IgD-negative memory B cell (primary cell): ENCODE results near the gene PXT1. TPM values are rescaled to one million over a fixed set of nuclear protein-coding genes. Genes with fewer than 3 reads are reported as not detected.

ENCODE experiments used
- H3K27ac Mint-ChIP-seq, 3 donors: one replicate each; pipeline ENCODE4 v1.8.0; 2020 to 2022; ENCODE audit warnings: mild to moderate bottlenecking in 3 of 3, mixed read lengths in 3 of 3, moderate library complexity in 1 of 3
- H3K27me3 Mint-ChIP-seq: one replicate; pipeline ENCODE4 v1.8.0; 2021; ENCODE audit warnings: mixed read lengths
- H3K36me3 Mint-ChIP-seq: one replicate; pipeline ENCODE4 v1.8.0; 2020; ENCODE audit warnings: mild to moderate bottlenecking, mixed read lengths
- H3K4me1 Mint-ChIP-seq, 3 donors: one replicate each; pipeline ENCODE4 v1.8.0; 2020 to 2022; ENCODE audit warnings: mixed read lengths in 3 of 3, mild to moderate bottlenecking in 1 of 3
- H3K4me3 Mint-ChIP-seq, 4 donors: one replicate each; pipeline ENCODE4 v1.8.0; 2020 to 2022; ENCODE audit warnings: mild to moderate bottlenecking in 4 of 4, mixed read lengths in 4 of 4, moderate library complexity in 3 of 4
- H3K9me3 Mint-ChIP-seq, 3 donors: one replicate each; pipeline ENCODE4 v1.8.0; 2020 to 2021; ENCODE audit warnings: mixed read lengths in 3 of 3, mild to moderate bottlenecking in 1 of 3
- polyA plus RNA-seq: library from polyadenylated mRNA; unstranded; fragments of 300-500 nt; fragmentation: Illumina TruSeq; gene quantifications from one replicate; pipeline ENCODE4 v1.2.3, GENCODE V29; 2021

Gene PXT1
- polyA plus RNA-seq, 1 donor from 2014 or later = not detected

DNA sequence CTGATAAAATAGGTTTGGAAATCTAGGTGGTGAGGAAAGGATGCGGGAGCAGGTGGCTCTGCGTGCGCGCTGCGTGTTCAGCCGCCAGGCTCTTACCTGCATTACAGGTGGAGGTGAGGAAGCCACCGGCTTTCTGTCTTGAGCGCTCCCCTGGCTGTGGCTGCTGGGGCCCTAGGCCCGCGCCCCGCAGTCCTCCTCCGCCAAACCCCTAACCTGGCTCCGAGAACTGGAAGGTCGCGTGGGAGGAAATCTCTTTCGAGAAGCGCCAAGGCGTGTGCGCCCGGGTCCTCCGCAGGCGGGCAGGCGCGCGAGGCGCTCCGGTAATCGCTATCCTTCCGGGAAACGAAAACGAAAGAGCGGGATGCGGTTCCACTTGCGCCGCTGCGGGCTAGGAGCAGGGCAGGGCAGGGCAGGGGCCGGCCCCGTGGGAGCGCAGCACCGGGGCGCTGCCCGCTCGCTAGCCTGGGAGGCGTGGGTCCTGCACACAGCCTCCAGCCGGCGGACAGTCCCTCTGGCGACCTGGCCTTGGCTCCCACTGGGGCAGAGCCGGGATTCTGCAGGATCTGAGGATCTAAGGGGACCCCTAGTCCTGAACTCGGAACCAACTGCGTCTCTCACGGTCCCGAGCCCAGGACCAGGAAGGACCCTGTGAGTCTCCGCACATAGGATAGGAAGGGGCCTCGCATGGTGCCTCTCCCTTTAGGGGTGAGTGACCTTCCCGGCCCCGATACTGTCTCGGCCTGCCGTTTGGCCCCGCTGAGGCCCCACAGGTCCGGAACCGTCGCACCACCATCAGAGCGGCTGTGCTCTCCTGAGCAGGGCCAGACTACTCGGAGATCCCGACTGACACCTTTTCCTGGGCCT lies 55.0 kb downstream of the PXT1 start, which contains the start of gene ETV7:
TSS of gene ETV7 (minus strand) at position 230 of the 864 bp plus-strand sequence. CDS start at position 102, 128 bp downstream.
- H3K36me3 Mint-ChIP-seq = no peaks in the 10 kb centered on the region
- H3K27ac Mint-ChIP-seq = peak within 1 kb of the TSS; percentile 16 to 71 (median 27)
- H3K27me3 Mint-ChIP-seq = peaks cover 20% of the 10 kb centered on the region
- H3K9me3 Mint-ChIP-seq = no peaks in the 10 kb centered on the region
- H3K4me1 Mint-ChIP-seq = peaks cover 8 to 25% (median 21%) of the 10 kb centered on the region in 3 donors
- peak within 1 kb of the TSS; percentile 92 to 99 (median 94) for H3K4me3 Mint-ChIP-seq

GRCh38 chr6:36386495-36387439 lies 55.9 kb downstream of the PXT1 start:
- H3K27ac Mint-ChIP-seq = peak overlapping the region; percentile 16 to 71 (median 27)
- peaks cover 18% of the 10 kb centered on the region for H3K27me3 Mint-ChIP-seq
- H3K4me3 Mint-ChIP-seq = peak overlapping the region; percentile 92 to 99 (median 94)
- peaks cover 13 to 33% (median 21%) of the 10 kb centered on the region in 3 donors for H3K4me1 Mint-ChIP-seq
- H3K36me3 Mint-ChIP-seq = no peaks in the 10 kb centered on the region
- no peaks in the 10 kb centered on the region for H3K9me3 Mint-ChIP-seq

DNA sequence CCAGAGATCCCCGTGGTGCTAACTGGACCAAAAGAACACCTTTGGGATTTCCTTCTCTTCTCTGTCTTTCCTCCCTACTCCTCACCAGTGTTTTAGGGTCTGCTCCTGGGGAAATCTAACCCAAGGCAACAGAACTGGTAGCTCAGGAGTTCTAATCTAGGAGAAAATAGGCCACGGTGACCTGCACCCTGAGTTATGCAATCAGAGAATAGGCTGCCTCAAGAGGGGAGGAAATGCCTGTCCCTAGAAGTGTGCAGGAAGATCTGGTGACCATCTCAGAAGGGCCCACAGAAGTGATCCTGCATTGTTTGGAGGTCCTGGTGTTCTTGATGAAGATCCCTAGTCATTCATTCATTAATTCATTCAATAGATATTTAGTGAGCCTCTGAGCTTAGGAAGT lies 58.6 kb downstream of the PXT1 start:
- Mint-ChIP-seq H3K36me3 (no peaks in the 10 kb centered on the region), H3K27ac (no peak overlapping the region), H3K9me3 (no peaks in the 10 kb centered on the region), H3K4me3 (peak overlapping the region in 1 of 4 donors; percentile 30), H3K27me3 (peaks cover 14% of the 10 kb centered on the region), H3K4me1 (peaks cover 13 to 32% (median 23%) of the 10 kb centered on the region in 3 donors)

DNA sequence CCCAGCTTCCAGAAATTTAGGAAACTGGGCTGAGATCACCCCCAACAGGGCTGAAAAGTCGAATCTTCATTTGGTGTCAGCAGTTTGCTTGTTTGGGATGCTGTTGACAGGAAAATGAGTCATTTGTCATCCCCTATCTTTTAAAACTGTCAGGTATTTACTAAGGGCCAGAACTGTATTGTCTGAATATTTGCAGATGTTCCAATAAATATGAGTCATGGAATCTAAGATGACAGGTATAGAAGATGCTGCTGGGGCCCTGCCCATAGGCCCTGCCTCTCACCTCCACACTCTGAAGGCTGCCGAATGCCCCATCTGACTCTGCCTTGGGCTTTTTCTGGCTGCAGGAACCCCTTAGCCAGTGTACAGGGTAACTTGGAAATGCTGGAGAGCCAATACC lies 59.0 kb downstream of the PXT1 start:
- H3K9me3 Mint-ChIP-seq = no peaks in the 10 kb centered on the region
- no peak overlapping the region for H3K27ac Mint-ChIP-seq
- H3K4me3 Mint-ChIP-seq = peak overlapping the region in 1 of 4 donors; percentile 30
- peaks cover 14% of the 10 kb centered on the region for H3K27me3 Mint-ChIP-seq
- H3K36me3 Mint-ChIP-seq = no peaks in the 10 kb centered on the region
- peaks cover 13 to 37% (median 27%) of the 10 kb centered on the region in 3 donors for H3K4me1 Mint-ChIP-seq

- Mint-ChIP-seq H3K27me3 (peaks cover 8% of the 10 kb centered on the region), H3K4me3 (peak overlapping the region in 3 of 4 donors; percentile 69 to 86 (median 71)), H3K27ac (peak overlapping the region in 2 of 3 donors; percentile 1 to 94), H3K36me3 (no peaks in the 10 kb centered on the region), H3K9me3 (no peaks in the 10 kb centered on the region), H3K4me1 (peaks cover 16 to 36% (median 33%) of the 10 kb centered on the region in 3 donors)
These were observed 59.7 kb downstream of the PXT1 start for GRCh38 chr6:36382976-36383375.

DNA sequence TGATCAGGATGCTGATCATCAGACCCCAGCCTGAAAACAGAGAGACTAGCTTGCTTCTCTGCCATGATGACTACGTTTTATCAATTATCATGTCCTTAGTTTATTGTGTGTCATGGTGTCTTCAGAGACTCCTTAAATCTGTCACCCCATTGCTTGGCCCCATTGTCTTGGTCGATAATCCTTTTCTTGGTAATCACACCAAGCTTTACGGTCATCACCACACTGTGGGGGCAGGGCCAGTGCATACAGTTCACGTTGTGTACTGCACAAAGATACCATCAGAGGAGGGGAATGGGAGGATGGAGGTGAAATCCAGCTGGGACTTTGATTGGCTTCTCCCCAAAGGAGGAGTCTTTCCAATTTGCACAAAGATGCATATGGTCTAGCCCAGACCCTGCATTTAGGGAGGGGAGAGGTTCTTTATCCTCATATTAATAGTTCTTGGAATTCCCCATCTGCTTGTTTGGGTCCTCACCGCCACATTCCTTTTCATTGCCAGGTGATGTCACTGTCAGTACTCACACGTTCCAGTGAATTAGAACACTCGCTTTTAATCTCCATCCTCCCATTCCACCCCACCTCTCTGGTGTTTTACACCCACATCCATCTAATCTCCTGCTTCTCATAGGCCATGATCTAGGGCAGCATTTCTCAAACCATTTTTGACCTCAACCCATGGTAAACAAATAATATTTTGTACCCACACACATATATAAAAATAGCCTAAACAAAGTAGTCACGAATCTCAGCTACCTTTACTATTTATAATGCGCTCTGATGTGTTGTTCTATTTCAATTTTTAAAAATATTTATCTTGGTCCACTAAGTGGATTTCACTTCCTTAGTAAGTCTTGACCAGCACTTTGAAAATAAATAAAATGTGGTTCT lies 60.9 kb downstream of the PXT1 start:
- Mint-ChIP-seq H3K27ac (peak overlapping the region in 1 of 3 donors; percentile 32), H3K4me1 (peaks cover 20 to 37% (median 30%) of the 10 kb centered on the region in 3 donors), H3K27me3 (peaks cover 7% of the 10 kb centered on the region), H3K36me3 (no peaks in the 10 kb centered on the region), H3K9me3 (no peaks in the 10 kb centered on the region), H3K4me3 (peak overlapping the region in 1 of 4 donors; percentile 31)

DNA sequence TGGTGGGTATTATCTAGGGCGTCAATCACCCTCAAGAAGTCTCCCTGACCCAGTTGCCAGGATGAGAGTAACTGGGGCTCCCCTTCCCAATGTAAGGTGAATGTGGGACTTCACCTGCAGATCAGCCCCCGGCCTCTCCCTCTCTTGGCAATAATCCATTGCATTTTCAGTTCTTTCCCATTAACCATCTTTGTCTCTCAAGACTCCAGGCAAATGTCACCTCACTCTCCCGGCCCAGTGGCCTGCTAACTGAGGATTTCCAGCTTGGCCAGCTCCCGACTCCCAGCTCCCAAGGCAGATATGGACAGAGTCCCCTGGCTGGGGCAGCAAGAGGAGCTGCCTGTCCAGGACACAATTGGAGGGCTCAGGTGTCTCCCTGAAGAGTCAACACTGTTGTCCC lies 62.5 kb downstream of the PXT1 start:
- no peaks in the 10 kb centered on the region for H3K36me3 Mint-ChIP-seq
- peaks cover 20 to 35% (median 25%) of the 10 kb centered on the region in 3 donors for H3K4me1 Mint-ChIP-seq
- no peak overlapping the region for H3K27ac Mint-ChIP-seq
- no peak overlapping the region for H3K4me3 Mint-ChIP-seq
- peaks cover 2% of the 10 kb centered on the region for H3K27me3 Mint-ChIP-seq
- H3K9me3 Mint-ChIP-seq = no peaks in the 10 kb centered on the region

- Mint-ChIP-seq H3K4me3 (no peak overlapping the region), H3K4me1 (peaks cover 20 to 35% (median 25%) of the 10 kb centered on the region in 3 donors), H3K27ac (peak overlapping the region in 2 of 3 donors; percentile 34 to 84), H3K27me3 (peaks cover 2% of the 10 kb centered on the region), H3K9me3 (no peaks in the 10 kb centered on the region), H3K36me3 (no peaks in the 10 kb centered on the region)
These were observed 63.7 kb downstream of the PXT1 start for GRCh38 chr6:36378936-36379335.

DNA sequence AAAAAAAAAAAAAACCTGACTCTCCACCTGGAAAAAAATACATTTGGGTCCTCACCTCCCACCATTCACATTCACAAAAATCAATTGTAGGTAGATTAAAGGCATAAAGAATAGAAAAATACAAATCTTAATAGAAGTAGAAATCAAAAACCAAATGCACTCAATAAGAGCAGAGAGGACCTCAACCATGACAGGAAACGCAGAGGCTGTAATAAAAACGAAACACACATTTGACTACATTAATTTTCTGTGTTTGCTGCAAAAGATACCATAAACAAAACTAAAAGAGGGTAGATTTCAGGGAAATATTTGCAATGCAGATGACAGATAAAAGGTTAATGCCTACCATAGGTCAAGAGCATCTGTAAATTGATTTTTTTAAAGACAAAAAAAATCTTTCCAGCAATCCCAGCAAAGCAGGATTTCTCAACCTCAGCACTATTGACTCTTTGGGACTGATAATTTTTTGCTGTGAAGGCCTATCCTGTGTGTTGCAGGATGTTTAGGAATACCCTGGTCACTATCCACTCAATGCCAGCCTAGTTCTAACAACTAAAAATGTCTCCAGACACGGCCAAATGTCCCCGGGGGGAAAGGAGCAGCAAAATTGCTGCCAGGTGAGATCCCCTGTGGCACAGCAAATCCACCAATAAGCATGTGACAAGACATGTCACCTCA lies 64.3 kb downstream of the PXT1 start:
- Mint-ChIP-seq H3K4me1 (peaks cover 18 to 31% (median 20%) of the 10 kb centered on the region in 3 donors), H3K27me3 (peaks cover 2% of the 10 kb centered on the region), H3K4me3 (peak overlapping the region in 1 of 4 donors; percentile 43), H3K27ac (peak overlapping the region in 1 of 3 donors; percentile 34), H3K9me3 (no peaks in the 10 kb centered on the region), H3K36me3 (no peaks in the 10 kb centered on the region)

GRCh38 chr6:36377594-36377993 lies 65.1 kb downstream of the PXT1 start:
- H3K27me3 Mint-ChIP-seq = peaks cover 2% of the 10 kb centered on the region
- H3K36me3 Mint-ChIP-seq = no peaks in the 10 kb centered on the region
- peak overlapping the region in 2 of 4 donors; percentile 23 to 56 for H3K4me3 Mint-ChIP-seq
- H3K4me1 Mint-ChIP-seq = peaks cover 14 to 24% (median 16%) of the 10 kb centered on the region in 3 donors
- H3K27ac Mint-ChIP-seq = no peak overlapping the region
- H3K9me3 Mint-ChIP-seq = no peaks in the 10 kb centered on the region

GRCh38 chr6:36376742-36377141 lies 65.9 kb downstream of the PXT1 start:
- Mint-ChIP-seq H3K9me3 (no peaks in the 10 kb centered on the region), H3K4me1 (peaks cover 10 to 18% (median 17%) of the 10 kb centered on the region in 3 donors), H3K27me3 (peaks cover 2% of the 10 kb centered on the region), H3K27ac (no peak overlapping the region), H3K36me3 (no peaks in the 10 kb centered on the region), H3K4me3 (no peak overlapping the region)

GRCh38 chr6:36376183-36376582 lies 66.5 kb downstream of the PXT1 start:
- no peak overlapping the region for H3K27ac Mint-ChIP-seq
- peaks cover 2% of the 10 kb centered on the region for H3K27me3 Mint-ChIP-seq
- H3K4me3 Mint-ChIP-seq = no peak overlapping the region
- no peaks in the 10 kb centered on the region for H3K9me3 Mint-ChIP-seq
- H3K36me3 Mint-ChIP-seq = no peaks in the 10 kb centered on the region
- peaks cover 10 to 19% (median 17%) of the 10 kb centered on the region in 3 donors for H3K4me1 Mint-ChIP-seq

GRCh38 chr6:36375644-36376155 lies 67.0 kb downstream of the PXT1 start:
- H3K9me3 Mint-ChIP-seq = no peaks in the 10 kb centered on the region
- no peaks in the 10 kb centered on the region for H3K36me3 Mint-ChIP-seq
- H3K27ac Mint-ChIP-seq = no peak overlapping the region
- H3K4me3 Mint-ChIP-seq = no peak overlapping the region
- peaks cover 2% of the 10 kb centered on the region for H3K27me3 Mint-ChIP-seq
- H3K4me1 Mint-ChIP-seq = peaks cover 10 to 19% (median 17%) of the 10 kb centered on the region in 3 donors
